Activated CD4-positive, alpha-beta T cell treated with anti-CD3 and anti-CD28 coated beads, Interleukin-2, amount 10 ng/mL, durations not matched to agents 7 days and 5 days (primary cell): ENCODE results near the gene STEAP4. TPM values are rescaled to one million over a fixed set of nuclear protein-coding genes. Genes with fewer than 3 reads are reported as not detected.

Experiments
- CTCF ChIA-PET: fragments of 350-600 bp; sonication (Branson Sonifier 250); formaldehyde crosslinking; loops from one replicate; lab custom pipeline; 2021; ENCODE audit warnings: antibody characterized with exemption; lab: Charles Lee
- POLR2A ChIA-PET: fragments of 350-600 bp; sonication (Branson Sonifier 250); formaldehyde crosslinking; loops from one replicate; lab custom pipeline; 2021; ENCODE audit warnings: antibody characterized with exemption; lab: Charles Lee
- DNase-seq: peaks from one replicate; pipeline ENCODE4 v3.0.0-alpha.2; 2020
- H3K27ac Mint-ChIP-seq: one replicate; pipeline ENCODE4 v1.8.0; 2021; ENCODE audit warnings: mild to moderate bottlenecking, moderate library complexity, mixed read lengths
- H3K27me3 Mint-ChIP-seq: one replicate; pipeline ENCODE4 v1.8.0; 2021; ENCODE audit warnings: mixed read lengths
- H3K36me3 Mint-ChIP-seq: one replicate; pipeline ENCODE4 v1.8.0; 2021; ENCODE audit warnings: low read depth, mixed read lengths
- H3K4me1 Mint-ChIP-seq: one replicate; pipeline ENCODE4 v1.8.0; 2021; ENCODE audit warnings: mixed read lengths
- H3K4me3 Mint-ChIP-seq: one replicate; pipeline ENCODE4 v1.8.0; 2021; ENCODE audit warnings: mild to moderate bottlenecking, moderate library complexity, mixed read lengths
- H3K9me3 Mint-ChIP-seq: one replicate; pipeline ENCODE4 v1.8.0; 2021; ENCODE audit warnings: mixed read lengths
- total RNA-seq, 2 experiments: library from RNA; stranded (reverse); gene quantifications; one replicate each; pipeline ENCODE4 v1.2.3, GENCODE V29; 2021

The STEAP4 gene
- total RNA-seq, 2 experiments from 2014 or later = not detected

GRCh38 chr7:88329532-88330463 is 23.1 kb upstream of the STEAP4 start:
- Mint-ChIP-seq H3K9me3 (no peaks in the 10 kb centered on the region), H3K27ac (no peak overlapping the region), H3K4me1 (no peaks in the 10 kb centered on the region), H3K36me3 (no peaks in the 10 kb centered on the region), H3K4me3 (no peak overlapping the region), H3K27me3 (no peaks in the 10 kb centered on the region)
- CTCF ChIA-PET = no interaction called here
- DNase-seq = no peak
- POLR2A ChIA-PET = no interaction called here

- Mint-ChIP-seq H3K9me3 (no peaks in the 10 kb centered on the region), H3K4me1 (no peaks in the 10 kb centered on the region), H3K4me3 (no peak overlapping the region), H3K36me3 (no peaks in the 10 kb centered on the region), H3K27me3 (no peaks in the 10 kb centered on the region), H3K27ac (no peak overlapping the region)
- no peak for DNase-seq
- ChIA-PET POLR2A (no interaction called here), CTCF (no interaction called here)
Observed at GRCh38 chr7:88328787-88329186, 22.1 kb upstream of the STEAP4 start.

- Mint-ChIP-seq H3K36me3 (no peaks in the 10 kb centered on the region), H3K4me3 (no peak overlapping the region), H3K27me3 (peaks cover 7% of the 10 kb centered on the region), H3K4me1 (no peaks in the 10 kb centered on the region), H3K9me3 (no peaks in the 10 kb centered on the region), H3K27ac (no peak overlapping the region)
- DNase-seq = no peak
- CTCF ChIA-PET = no interaction called here
- POLR2A ChIA-PET = no interaction called here
Observed at GRCh38 chr7:88324699-88325098, 18.0 kb upstream of the STEAP4 start.

GRCh38 chr7:88322151-88322550 is 15.5 kb upstream of the STEAP4 start:
- CTCF ChIA-PET = no interaction called here
- peaks cover 7% of the 10 kb centered on the region for H3K27me3 Mint-ChIP-seq
- no peak overlapping the region for H3K4me3 Mint-ChIP-seq
- no peaks in the 10 kb centered on the region for H3K36me3 Mint-ChIP-seq
- POLR2A ChIA-PET = no interaction called here
- no peaks in the 10 kb centered on the region for H3K4me1 Mint-ChIP-seq
- no peak for DNase-seq
- H3K9me3 Mint-ChIP-seq = no peaks in the 10 kb centered on the region
- H3K27ac Mint-ChIP-seq = no peak overlapping the region

GRCh38 chr7:88321694-88322093 is 15.0 kb upstream of the STEAP4 start:
- H3K9me3 Mint-ChIP-seq = no peaks in the 10 kb centered on the region
- CTCF ChIA-PET = no interaction called here
- peaks cover 7% of the 10 kb centered on the region for H3K27me3 Mint-ChIP-seq
- no peak overlapping the region for H3K4me3 Mint-ChIP-seq
- H3K27ac Mint-ChIP-seq = no peak overlapping the region
- DNase-seq = no peak
- H3K36me3 Mint-ChIP-seq = no peaks in the 10 kb centered on the region
- POLR2A ChIA-PET = no interaction called here
- H3K4me1 Mint-ChIP-seq = no peaks in the 10 kb centered on the region

GRCh38 chr7:88318196-88318595 is 11.5 kb upstream of the STEAP4 start:
- peaks cover 6% of the 10 kb centered on the region for H3K27me3 Mint-ChIP-seq
- H3K27ac Mint-ChIP-seq = no peak overlapping the region
- H3K36me3 Mint-ChIP-seq = no peaks in the 10 kb centered on the region
- no peaks in the 10 kb centered on the region for H3K9me3 Mint-ChIP-seq
- no peak overlapping the region for H3K4me3 Mint-ChIP-seq
- CTCF ChIA-PET = no interaction called here
- no peak for DNase-seq
- POLR2A ChIA-PET = no interaction called here
- H3K4me1 Mint-ChIP-seq = no peaks in the 10 kb centered on the region

GRCh38 chr7:88317422-88317821 is 10.7 kb upstream of the STEAP4 start:
- no peak for DNase-seq
- Mint-ChIP-seq H3K27me3 (peaks cover 4% of the 10 kb centered on the region), H3K9me3 (no peaks in the 10 kb centered on the region), H3K4me3 (no peak overlapping the region), H3K27ac (no peak overlapping the region), H3K4me1 (no peaks in the 10 kb centered on the region), H3K36me3 (no peaks in the 10 kb centered on the region)
- ChIA-PET POLR2A (no interaction called here), CTCF (interaction anchor here (0.6 kb wide), 1 partner anchor 553 kb away, joined by 3 read pairs; no protein-coding TSS in a partner anchor)

GRCh38 chr7:88316456-88316855 is 9.8 kb upstream of the STEAP4 start:
- CTCF ChIA-PET = interaction anchor here (0.8 kb wide), 1 partner anchor 19 kb away, joined by 3 read pairs; no protein-coding TSS in a partner anchor
- Mint-ChIP-seq H3K9me3 (no peaks in the 10 kb centered on the region), H3K27me3 (peaks cover 9% of the 10 kb centered on the region), H3K4me3 (no peak overlapping the region), H3K27ac (no peak overlapping the region), H3K4me1 (no peaks in the 10 kb centered on the region), H3K36me3 (no peaks in the 10 kb centered on the region)
- POLR2A ChIA-PET = no interaction called here
- DNase-seq = no peak

GRCh38 chr7:88315522-88315921 is 8.8 kb upstream of the STEAP4 start:
- Mint-ChIP-seq H3K27ac (no peak overlapping the region), H3K27me3 (peaks cover 9% of the 10 kb centered on the region), H3K36me3 (no peaks in the 10 kb centered on the region), H3K4me1 (no peaks in the 10 kb centered on the region), H3K4me3 (no peak overlapping the region), H3K9me3 (no peaks in the 10 kb centered on the region)
- ChIA-PET POLR2A (no interaction called here), CTCF (no interaction called here)
- no peak for DNase-seq

GRCh38 chr7:88314061-88314491 is 7.4 kb upstream of the STEAP4 start:
- no peaks in the 10 kb centered on the region for H3K4me1 Mint-ChIP-seq
- peaks cover 9% of the 10 kb centered on the region for H3K27me3 Mint-ChIP-seq
- no peak overlapping the region for H3K27ac Mint-ChIP-seq
- CTCF ChIA-PET = no interaction called here
- no peaks in the 10 kb centered on the region for H3K9me3 Mint-ChIP-seq
- DNase-seq = no peak
- POLR2A ChIA-PET = no interaction called here
- no peaks in the 10 kb centered on the region for H3K36me3 Mint-ChIP-seq
- H3K4me3 Mint-ChIP-seq = no peak overlapping the region

GRCh38 chr7:88312061-88312663 is 5.5 kb upstream of the STEAP4 start:
- DNase-seq = no peak
- POLR2A ChIA-PET = no interaction called here
- H3K4me1 Mint-ChIP-seq = no peaks in the 10 kb centered on the region

GRCh38 chr7:88311675-88312036 is 5.0 kb upstream of the STEAP4 start:
- H3K36me3 Mint-ChIP-seq = no peaks in the 10 kb centered on the region
- no peak overlapping the region for H3K4me3 Mint-ChIP-seq
- ChIA-PET POLR2A (no interaction called here), CTCF (no interaction called here)
- no peaks in the 10 kb centered on the region for H3K9me3 Mint-ChIP-seq
- H3K4me1 Mint-ChIP-seq = peaks cover 3% of the 10 kb centered on the region
- no peak overlapping the region for H3K27ac Mint-ChIP-seq
- H3K27me3 Mint-ChIP-seq = peaks cover 23% of the 10 kb centered on the region
- no peak for DNase-seq

More at GRCh38 chr7:88312061-88312663, 5.5 kb upstream of the STEAP4 start:
- H3K4me3 Mint-ChIP-seq = no peak overlapping the region
- H3K27me3 Mint-ChIP-seq = peaks cover 18% of the 10 kb centered on the region
- no peak overlapping the region for H3K27ac Mint-ChIP-seq
- H3K36me3 Mint-ChIP-seq = no peaks in the 10 kb centered on the region
- CTCF ChIA-PET = no interaction called here
- no peaks in the 10 kb centered on the region for H3K9me3 Mint-ChIP-seq

- H3K9me3 Mint-ChIP-seq = no peaks in the 10 kb centered on the region
- ChIA-PET CTCF (no interaction called here), POLR2A (no interaction called here)
- H3K27ac Mint-ChIP-seq = no peak overlapping the region
- peaks cover 6% of the 10 kb centered on the region for H3K4me1 Mint-ChIP-seq
- DNase-seq = no peak
- H3K4me3 Mint-ChIP-seq = no peak overlapping the region
- H3K36me3 Mint-ChIP-seq = no peaks in the 10 kb centered on the region
- H3K27me3 Mint-ChIP-seq = peaks cover 28% of the 10 kb centered on the region
Observed at GRCh38 chr7:88310956-88311674, 4.4 kb upstream of the STEAP4 start.
